HG02678 (cell line): ENCODE measurements around the gene CA5A.
"Not testable (repeated sequence)": the region's sequence is repeated elsewhere in the genome, so short reads cannot be mapped to it uniquely, and the experiment has no call there.

Experiments used
- ATAC-seq: cut with Tn5 transposase; IDR thresholded peaks from one replicate; pipeline ENCODE4 v1.9.1; 2021; ENCODE audit warnings: mild to moderate bottlenecking, moderate library complexity; ENCODE audit not compliant: unreplicated experiment

The CA5A gene

DNA sequence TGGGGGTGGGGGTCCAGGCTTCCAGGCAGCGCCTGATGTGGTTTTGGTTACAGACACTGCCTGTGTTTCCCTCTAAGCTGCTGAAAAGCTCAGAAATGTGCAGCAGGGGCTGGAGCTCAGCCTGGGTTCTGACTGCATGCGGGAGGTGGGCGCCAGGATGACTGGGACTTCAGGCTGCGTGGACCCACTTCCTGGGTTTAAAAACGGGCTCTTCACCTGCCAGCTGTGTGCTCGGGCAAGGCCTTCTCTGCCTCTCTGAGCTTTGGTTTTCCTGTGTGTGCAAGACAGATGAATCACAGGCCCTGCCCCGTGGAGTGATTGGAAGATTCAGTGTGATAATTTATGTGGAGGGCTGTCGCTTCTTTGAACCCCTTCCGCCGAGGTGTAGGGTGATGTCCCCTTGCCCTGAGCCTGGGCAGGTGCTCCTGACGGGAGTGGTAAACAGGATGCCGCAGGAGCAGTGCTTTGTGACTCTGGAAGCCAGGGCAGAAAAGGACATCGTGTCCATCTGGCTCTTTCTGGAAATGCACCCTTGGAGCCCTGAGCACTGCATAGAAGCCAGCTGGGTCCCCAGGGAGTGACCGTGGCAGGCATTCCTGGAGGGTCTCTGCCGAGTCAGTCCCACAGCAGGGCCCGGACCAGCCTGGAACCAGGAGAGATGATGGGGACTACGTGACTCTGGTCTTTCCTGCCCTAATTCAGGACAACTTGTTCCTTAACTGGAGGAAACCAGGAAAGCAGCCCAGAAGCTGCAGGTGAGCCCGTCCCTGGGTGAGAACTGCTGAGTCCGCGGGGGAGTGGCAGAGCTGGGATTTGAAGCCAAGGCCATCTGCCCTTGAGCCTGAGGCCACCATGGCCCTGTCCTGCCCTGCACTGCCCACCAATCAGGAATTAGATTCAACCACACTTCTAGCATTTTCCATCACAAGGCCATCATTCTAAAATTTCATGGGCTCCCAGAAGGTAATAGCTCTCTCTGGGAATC lies 38.5 kb downstream of the CA5A start:
- ATAC-seq, result no peak

DNA sequence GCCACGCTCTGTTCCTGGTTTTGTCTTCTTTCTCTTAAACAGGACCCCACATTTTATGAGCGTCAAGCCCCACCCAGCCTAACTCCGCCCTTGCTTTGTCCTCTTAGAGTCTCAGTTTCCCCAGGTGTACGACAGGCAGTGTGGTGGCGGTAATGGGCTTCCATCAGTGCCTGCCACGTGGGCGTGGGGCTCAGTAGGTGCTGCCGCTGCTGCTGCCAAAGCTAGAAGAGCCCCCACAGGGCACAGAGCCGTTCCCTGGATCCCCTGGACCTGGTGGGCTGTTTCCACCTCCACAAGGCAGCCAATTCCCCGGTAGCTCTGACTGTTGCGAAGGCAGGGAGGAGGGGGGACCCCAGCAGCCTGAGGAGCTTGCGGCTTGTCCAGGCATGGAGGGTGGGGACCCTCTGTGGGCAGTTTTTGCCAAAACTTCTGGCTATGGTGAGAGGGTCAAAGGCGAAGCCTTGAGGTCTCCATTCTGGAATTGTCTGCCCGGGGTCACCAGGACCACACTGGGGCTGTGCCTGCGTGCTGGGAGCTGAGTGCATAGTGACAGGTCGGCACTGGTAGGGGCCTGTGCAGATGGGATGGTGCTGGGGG lies 39.3 kb downstream of the CA5A start:
- not testable (repeated sequence) for ATAC-seq

DNA sequence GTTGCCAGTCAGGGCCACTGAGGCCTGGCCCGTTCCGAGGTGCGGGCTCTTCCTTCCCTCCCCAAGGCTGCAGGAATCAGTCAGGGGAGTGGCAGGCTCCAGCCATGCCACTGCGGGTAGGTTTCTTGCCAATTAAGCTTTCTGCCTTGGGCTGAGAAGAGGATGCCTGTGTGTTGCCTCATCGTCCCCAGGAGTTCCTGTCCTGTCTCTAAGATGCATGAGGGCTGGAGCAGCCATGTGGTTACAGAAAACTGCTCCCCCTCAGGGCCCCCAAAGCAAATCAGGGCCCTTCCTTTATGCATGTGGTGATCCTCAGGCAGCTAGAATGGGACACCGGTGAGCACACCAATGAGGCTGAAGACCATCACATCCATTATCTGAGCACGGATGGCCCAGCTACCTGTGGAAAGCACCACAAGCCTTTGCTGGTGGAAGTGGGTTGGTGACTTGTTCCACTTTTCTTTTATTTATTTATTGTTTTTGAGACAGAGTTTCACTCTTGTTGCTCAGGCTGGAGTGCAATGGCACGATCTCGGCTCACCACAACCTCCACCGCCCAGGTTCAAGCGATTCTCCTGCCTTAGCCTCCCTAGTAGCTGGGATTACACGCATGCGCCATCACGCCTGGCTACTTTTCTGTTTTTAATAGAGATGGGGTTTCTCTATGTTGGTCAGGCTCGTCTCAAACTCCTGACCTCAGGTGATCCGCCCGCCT lies 40.0 kb downstream of the CA5A start:
- not testable (repeated sequence) for ATAC-seq

DNA sequence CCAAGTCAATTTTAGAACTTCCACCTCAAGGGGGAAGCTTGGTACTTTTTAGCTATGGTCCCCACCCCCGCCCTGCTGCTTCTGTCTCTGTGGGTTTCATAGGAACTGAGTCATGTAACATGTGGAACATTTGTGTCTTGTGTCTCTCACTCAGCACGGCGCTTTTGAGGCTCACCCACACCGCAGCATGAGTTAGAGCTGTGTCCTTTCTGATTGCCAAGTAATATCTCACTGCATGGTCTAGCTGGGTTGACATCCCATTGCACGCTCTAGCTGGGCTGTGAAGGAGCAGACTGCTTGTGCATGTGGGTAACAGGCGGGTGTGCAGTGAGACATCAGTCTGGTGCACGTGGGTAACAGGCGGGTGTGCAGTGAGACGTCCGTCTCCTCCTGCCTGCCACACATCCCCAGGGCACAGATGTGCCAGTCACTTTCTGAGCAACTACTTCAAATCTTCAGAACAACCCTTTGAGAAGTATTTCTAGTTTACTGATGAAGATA lies 40.6 kb downstream of the CA5A start:
- ATAC-seq, result peak; percentile 76

DNA sequence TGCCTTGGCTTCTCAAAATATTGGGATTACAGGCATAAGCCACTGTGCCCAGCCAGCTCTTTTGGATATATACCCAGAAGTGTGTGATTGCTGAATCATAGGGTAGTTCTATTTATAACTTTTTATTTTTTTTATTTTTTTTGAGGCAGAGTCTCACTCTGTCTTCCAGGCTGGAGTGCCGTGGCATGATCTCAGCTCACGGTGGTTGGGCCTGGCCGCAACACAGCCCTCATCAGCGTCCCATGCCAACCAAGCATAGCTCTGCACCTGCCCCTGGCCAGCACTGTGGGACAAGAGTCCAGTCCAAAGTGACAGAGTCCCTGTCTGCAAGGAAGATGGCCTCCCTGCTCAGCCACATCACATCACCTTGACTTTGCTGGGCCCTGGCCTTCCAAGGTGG lies 42.3 kb downstream of the CA5A start:
- not testable (repeated sequence) for ATAC-seq

DNA sequence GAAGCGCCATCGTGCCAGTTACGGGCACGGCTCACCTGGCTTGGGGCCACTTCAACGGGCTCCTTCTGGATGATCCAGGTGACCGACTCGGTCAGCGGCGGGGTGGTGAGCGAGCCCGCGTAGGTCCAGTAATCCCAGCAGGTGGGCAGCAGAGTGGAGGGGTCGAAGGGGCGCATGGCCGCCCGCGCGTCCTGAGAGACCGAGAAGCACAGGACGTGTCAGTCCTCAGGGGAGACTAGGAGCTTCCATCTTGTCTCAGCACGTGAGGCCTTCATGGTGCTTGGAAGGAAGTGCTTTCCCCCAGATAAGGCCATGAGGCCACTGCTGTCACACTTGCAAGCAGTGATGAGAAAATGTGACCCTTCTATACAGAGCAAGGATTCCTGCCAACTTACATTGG lies 44.6 kb downstream of the CA5A start:
- no peak for ATAC-seq

DNA sequence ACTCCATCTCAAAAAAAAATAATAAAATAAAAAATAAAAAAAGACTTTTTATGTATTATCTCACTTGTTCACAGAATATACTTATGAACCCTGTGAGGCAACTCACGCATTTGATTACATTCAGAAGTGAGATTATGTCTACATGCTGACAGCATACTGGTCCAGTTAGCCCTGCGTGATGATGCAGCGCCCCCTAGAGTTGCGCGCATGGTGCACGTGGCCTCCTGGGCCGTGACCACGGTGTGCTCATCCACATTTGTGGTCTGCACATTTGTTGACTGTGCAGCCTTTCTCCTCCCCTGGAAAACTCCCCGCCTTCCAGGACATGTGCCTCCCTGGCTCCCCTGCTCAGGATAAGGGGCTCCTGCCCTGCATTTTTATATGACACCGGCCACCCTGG lies 46.6 kb downstream of the CA5A start:
- ATAC-seq, result not testable (repeated sequence)

DNA sequence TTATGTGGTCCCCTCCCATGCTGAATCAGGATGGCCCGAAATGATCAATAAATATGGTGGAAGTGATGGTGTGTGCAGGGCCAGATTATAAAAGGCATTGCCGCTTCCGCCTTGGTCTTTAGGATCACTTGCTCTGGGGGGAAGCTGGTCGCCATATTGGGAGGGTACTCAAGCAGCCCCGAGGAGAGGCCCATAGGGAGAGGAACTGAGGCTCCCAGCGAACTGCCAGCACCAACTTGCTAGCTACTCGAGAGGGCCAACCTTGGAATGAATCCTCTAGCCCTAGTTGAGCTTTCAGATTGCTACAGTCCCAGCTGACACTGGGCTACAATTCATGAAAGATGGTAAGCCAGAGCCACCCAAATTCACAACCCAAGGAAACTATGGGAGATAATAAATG lies 48.0 kb downstream of the CA5A start:
- not testable (repeated sequence) for ATAC-seq

DNA sequence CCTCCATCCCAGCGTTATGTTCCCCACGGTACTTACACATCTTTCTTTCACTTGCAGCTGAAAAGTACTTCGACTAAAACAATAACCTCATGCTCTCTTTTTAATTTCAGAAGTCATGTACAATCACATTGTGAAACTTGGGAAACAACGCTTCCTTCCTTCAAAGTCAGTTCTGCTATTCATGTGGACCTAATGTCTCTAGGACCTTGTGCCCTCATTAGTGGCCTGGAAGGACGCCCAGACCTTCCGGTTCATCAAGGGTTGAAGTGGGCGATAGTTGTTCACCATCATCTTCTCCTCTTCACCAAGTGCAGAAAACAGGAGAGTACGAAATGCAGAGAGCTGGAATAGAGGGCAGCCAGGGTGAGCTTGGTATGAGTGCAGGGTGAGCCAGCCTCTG lies 48.4 kb downstream of the CA5A start:
- not testable (repeated sequence) for ATAC-seq

DNA sequence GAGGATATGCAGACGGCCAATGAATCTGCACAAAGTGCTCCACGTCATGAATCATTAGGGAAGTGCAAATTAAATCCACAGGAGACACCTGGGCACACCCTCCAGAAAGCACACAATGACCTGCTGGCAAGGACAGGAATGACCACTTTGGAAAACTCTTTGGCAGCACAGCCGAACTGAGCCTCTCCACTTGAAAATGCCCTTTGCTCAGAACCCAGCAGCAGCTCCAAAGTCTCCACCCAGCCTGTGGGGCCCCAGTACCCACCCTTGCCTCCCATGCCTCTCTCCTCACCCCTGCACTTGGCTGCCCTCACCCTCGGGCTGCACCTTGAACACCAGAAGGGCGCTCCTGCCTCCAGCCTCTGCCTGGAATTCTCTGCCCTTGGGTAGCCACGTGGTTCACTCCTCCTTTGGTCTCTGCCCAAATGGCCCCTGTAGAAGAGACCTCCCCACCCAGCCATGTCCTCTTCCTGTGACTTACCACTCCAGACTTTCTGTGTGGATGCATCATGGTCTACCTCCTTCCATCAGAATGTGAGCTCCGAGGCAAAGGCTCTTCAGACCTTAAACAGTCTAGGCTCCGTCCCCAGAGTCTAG lies 50.9 kb downstream of the CA5A start:
- not testable (repeated sequence) for ATAC-seq

DNA sequence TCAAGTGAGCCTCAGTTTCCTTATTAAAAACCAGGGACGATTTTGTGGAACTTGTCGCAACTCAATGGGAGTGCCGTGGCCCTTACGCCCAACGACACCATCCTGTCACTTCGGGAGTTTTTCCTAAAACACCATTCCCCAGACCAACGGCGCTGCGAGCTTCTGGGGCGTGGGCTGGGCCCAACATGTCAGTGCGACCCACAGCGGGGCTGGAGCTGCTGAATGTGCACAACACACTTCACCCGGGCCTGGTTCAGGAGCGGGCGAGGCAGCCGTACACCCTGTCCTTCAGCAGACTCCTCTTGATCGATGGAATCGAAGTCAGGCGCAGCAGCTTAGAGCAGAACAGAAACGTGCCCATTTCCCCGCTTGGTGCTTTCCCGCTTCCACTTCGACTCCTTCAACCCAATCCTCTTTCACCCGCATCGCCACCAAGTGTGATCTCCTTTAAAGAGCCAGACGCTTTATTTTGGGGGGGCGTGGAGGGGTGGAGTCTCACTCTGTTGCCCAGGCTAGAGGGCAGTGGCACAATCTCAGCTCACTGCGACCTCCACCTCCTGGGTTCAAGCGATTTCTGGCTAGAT lies 53.8 kb downstream of the CA5A start:
- ATAC-seq, result no peak

DNA sequence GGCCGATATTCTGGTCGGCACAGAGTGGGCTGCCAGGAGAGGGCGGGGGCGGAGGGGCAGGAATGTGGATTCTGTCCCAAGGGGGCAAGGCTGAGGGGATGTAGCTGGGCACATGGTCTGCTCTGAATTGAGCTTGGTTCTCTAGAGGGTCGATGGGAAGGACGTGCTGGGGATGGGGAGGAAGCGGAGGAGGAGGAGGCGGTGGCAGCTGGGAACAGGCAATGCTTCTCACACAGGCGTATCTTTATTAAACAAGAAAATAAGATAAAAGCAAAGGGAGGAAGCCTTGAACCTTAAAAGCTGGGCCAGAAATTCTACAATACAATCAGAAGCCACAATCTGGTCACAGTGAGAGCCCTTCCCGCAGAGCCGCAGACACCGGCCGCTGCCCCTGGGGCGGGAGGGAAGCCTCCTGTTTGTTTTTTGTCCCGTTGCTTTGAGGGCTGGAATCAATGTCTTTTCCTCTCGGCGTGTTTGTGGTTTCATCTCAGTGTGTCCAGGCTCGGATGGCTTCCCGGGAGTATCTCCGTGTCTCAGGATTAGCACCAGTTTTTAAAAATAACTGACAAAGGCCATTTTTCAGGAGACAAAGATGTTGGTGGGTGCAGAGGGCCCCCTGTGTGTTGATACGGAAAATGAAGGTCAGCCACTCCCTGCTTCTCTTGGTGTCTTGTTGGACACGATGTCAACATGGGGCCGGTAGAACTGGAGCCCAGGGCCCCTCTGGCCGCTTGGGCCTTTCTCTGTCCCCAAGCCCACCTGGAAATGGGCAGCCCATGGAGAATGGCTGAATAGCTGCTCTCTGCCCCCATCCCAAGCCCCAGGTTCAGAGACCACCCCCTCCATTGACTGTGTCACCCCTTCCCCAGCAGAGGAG lies 54.8 kb downstream of the CA5A start:
- ATAC-seq, result no peak

DNA sequence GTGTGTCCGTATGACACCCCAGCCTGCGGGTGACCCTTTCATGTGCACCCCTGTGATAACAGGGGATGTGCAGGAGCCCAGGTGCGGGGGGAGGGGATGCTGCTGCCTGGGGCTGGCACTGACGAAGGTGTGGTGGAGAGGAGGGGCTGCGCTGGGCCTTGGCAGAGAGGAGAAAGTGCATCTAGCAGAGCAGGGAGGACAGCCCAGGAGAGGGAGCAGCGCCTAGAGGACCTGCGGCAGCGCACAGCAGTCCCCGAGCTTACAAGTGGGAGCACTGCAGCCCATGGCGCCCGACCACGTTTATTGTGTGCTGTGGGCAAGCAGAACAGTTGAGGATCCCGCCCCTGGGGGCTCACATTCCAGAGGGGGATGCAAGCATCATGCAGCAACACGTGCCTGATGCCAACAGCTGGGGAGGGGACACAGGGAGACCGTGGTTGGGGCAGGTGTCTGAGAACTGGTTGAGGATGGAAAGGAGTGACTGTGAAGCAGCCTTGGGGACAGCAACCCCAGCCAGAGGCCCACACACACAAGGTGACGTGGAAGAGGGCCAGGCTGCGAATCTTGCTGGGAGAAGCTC lies 56.1 kb downstream of the CA5A start:
- ATAC-seq, result no peak

DNA sequence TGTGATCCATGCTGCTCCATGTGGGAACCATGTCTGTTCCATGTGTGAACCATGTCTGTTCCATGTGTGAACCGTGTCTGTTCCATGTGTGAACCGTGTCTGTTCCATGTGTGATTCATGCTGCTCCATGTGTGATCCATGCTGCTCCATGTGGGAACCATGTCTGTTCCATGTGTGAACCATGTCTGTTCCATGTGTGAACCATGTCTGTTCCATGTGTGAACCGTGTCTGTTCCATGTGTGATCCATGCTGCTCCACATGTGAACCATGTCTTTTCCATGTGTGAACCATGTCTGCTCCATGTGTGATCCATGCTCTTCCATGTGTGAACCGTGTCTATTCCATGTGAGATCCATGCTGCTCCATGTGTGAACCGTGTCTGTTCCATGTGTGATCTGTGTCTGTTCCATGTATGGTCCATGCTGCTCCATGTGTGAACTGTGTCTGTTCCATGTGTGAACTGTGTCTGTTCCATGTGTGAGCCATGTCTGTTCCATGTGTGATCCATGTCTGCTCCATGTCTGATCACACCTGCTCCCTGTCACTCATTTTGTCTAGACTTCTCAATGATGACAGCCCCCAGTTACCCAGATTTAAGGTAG lies 56.8 kb downstream of the CA5A start:
- ATAC-seq, result not testable (repeated sequence)

DNA sequence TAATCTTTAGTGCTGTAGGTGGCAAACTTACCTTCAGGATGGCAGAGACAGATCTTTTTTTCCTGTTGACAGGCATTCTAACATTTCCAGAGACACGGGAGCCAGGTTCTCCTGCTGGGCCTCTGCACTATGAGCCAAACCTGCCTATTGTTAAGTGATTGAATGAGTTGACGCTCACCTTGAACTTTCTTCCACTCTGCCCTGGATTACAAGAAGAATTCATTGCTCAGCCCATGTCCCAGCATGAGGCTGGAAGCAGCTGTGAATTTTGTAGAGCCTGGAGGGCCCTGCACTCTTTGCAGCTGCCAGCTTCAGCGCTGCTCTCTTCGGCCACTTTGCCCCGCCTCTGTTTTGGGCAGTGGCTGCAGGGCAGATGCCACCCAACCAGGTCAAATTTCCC lies 57.6 kb downstream of the CA5A start:
- ATAC-seq, result no peak

DNA sequence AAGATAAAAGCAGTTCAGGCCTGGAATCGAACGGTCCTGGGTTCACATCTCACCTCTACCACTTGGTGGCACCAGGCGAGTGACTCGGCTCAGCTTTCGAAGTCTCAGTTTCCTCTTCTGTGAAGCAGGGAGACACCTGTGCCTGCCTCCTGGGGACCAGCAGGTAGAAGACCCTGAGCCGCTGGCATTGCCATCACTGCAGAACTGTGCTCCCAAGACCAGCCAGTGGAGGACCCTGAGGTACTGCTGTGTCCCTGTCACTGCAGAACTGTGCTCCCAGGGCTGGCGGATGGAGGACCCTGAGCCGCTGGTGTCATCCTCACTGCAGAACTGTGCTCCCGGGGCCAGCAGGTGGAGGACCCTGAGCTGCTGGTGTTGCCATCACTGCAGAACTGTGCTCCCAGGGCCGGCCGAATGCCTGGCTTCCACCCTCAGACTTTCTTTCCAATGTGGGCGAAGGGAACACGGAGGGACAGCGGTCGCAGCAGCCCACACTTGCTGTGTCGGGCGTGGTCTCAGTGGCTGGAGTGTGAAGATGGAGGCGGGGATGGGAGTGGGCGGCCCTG lies 58.3 kb downstream of the CA5A start:
- no peak for ATAC-seq

DNA sequence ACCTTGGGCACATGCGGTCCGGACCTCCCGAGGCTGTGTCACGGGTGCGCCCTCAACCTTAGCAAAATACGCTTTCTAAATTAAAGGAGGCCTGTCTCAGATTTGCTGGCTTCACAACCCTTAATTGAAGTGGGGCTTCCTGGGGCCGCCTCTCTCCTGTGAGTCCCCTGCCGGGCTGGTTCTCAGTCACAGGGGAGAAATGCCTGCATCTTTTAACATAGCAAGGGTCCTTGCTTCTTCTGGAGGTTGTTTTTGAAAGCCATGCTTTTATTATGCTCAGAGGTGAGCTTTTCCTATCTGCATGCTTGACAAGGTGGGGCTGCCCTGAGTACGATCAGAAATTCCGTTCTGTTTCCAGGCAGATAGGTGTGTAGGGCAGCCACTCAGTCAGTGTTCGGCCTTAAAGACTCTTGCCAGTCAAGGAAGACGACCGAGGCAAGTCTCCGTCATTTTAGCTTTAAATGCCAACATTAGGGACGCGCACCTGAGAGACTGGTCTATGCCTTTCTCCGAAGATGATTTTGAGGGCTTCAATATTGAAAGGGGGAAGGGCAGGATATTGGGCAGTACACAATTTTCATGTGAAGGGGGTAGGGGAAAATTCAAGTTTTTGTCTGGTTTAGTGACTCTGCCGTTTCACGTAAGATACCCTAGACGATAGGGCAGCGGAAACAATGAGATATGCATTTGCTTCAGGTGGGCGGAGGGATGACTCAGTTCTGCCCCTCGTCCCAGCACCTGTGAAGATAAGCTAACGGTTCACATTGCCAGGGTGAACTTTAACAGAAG lies 61.5 kb downstream of the CA5A start:
- ATAC-seq, result peak; percentile 59
